Stimulated activated CD4-positive, alpha-beta T cell treated with anti-CD3 and anti-CD28 coated beads, TNF-alpha, amount 100 ng/mL, for 1 hour (primary cell): Measurements from ENCODE around the gene PYM1.
A peak's percentile ranks its signal among the peaks of the same experiment; 100 is the strongest.
"Not testable (repeated sequence)": the region's sequence is repeated elsewhere in the genome, so short reads cannot be mapped to it uniquely, and the experiment has no call there.

Source experiments
- DNase-seq, 3 donors: peaks; one replicate each; pipeline ENCODE4 v3.0.0-alpha.2; 2020; ENCODE audit warnings: low read depth in 3 of 3, low spot score in 1 of 3

Gene PYM1

GRCh38 chr12:55940065-55940732, 12.5 kb upstream of the PYM1 start:
- peak; percentile 58 to 67 (median 65) for DNase-seq

- no peak for DNase-seq
Observed at GRCh38 chr12:55938826-55939501, 11.3 kb upstream of the PYM1 start.

- no peak for DNase-seq
Observed at GRCh38 chr12:55937981-55938380, 10.3 kb upstream of the PYM1 start.

GRCh38 chr12:55935738-55936151, 8.1 kb upstream of the PYM1 start:
- DNase-seq: no peak

GRCh38 chr12:55934773-55935172, 7.1 kb upstream of the PYM1 start:
- DNase-seq: no peak

- no peak for DNase-seq
Observed at GRCh38 chr12:55933799-55934742, 6.4 kb upstream of the PYM1 start.

- DNase-seq: no peak
Observed at GRCh38 chr12:55933169-55933798, 5.6 kb upstream of the PYM1 start.

GRCh38 chr12:55932551-55932910, 4.8 kb upstream of the PYM1 start:
- DNase-seq: no peak

- no peak for DNase-seq
Observed at GRCh38 chr12:55931780-55932550, 4.3 kb upstream of the PYM1 start.

- no peak for DNase-seq
Observed at GRCh38 chr12:55931317-55931779, 3.7 kb upstream of the PYM1 start.

GRCh38 chr12:55930771-55931316, 3.1 kb upstream of the PYM1 start, which contains the start of gene DGKA:
Gene DGKA (plus strand): TSS chr12:55931162. CDS start chr12:55936504, 5,342 bp downstream.
- DNase-seq: peak in 2 of 3 donors; percentile 53 to 54

GRCh38 chr12:55929306-55929791, 1.7 kb upstream of the PYM1 start:
- peak; percentile 64 to 78 (median 74) for DNase-seq

GRCh38 chr12:55926738-55927587, 731 bp downstream of the PYM1 start:
- DNase-seq: peak; percentile 74 to 79 (median 79)

GRCh38 chr12:55925870-55926737, 1.6 kb downstream of the PYM1 start:
- DNase-seq: no peak

- DNase-seq: no peak
Observed at GRCh38 chr12:55925371-55925770, 2.3 kb downstream of the PYM1 start.

GRCh38 chr12:55923648-55924047, 4.0 kb downstream of the PYM1 start:
- DNase-seq: not testable (repeated sequence)

- DNase-seq: no peak
Observed at GRCh38 chr12:55922126-55922525, 5.6 kb downstream of the PYM1 start.

GRCh38 chr12:55919032-55919431, 8.7 kb downstream of the PYM1 start:
- not testable (repeated sequence) for DNase-seq
